H9 (cell line): Measurements from ENCODE around the gene ADARB2. TPM values are rescaled to one million over a fixed set of nuclear protein-coding genes. Genes with fewer than 3 reads are reported as not detected.

Experiments
- DNase-seq: peaks from one replicate; pipeline ENCODE4 v3.0.0-alpha.2; 2017
- H2AFZ ChIP-seq: one replicate; pipeline ENCODE4 v1.6.1; 2013; ENCODE audit warnings: mild to moderate bottlenecking, low read length, control low read depth, moderate library complexity
- H2AK5ac ChIP-seq: 2 replicates; pipeline ENCODE4 v1.6.1; 2013; ENCODE audit warnings: low read length, control low read depth, mixed read lengths; ENCODE audit not compliant: insufficient read length
- H2BK120ac ChIP-seq: one replicate; pipeline ENCODE4 v1.6.1; 2013; ENCODE audit warnings: low read depth, mild to moderate bottlenecking, low read length, control low read depth, inconsistent platforms; ENCODE audit not compliant: poor library complexity, severe bottlenecking
- H2BK12ac ChIP-seq: 2 replicates; pipeline ENCODE4 v1.6.1; 2013; ENCODE audit warnings: low read length, control low read depth, mixed read lengths, low read depth; ENCODE audit not compliant: insufficient read length
- H2BK15ac ChIP-seq: 2 replicates; pipeline ENCODE4 v1.6.1; 2013; ENCODE audit warnings: low read depth, low read length, control low read depth
- H2BK20ac ChIP-seq: one replicate; pipeline ENCODE4 v1.6.1; 2013; ENCODE audit warnings: low read depth, mild to moderate bottlenecking, low read length, control low read depth, inconsistent platforms; ENCODE audit not compliant: poor library complexity, severe bottlenecking
- H2BK5ac ChIP-seq: 2 replicates; pipeline ENCODE4 v1.6.1; 2013; ENCODE audit warnings: low read length, control low read depth, mixed read lengths; ENCODE audit not compliant: insufficient read length
- H3K14ac ChIP-seq: 2 replicates; pipeline ENCODE4 v1.6.1; 2013; ENCODE audit warnings: low read length, control low read depth; ENCODE audit not compliant: insufficient read depth
- H3K18ac ChIP-seq: 2 replicates; pipeline ENCODE4 v1.6.1; 2013; ENCODE audit warnings: low read depth, mild to moderate bottlenecking, mixed read lengths, low read length, control low read depth; ENCODE audit not compliant: insufficient read length
- H3K23ac ChIP-seq: 2 replicates; pipeline ENCODE4 v1.6.1; 2013; ENCODE audit warnings: low read length, control low read depth, mixed read lengths, low read depth; ENCODE audit not compliant: insufficient read length
- H3K23me2 ChIP-seq: 2 replicates; pipeline ENCODE4 v1.6.1; 2013; ENCODE audit warnings: low read depth, mild to moderate bottlenecking, mixed read lengths, low read length, control low read depth; ENCODE audit not compliant: insufficient read length, poor library complexity, severe bottlenecking
- H3K27ac ChIP-seq: 2 replicates; pipeline ENCODE4 v1.5.1; 2013; ENCODE audit warnings: low read length, control low read depth, mixed read lengths, low read depth; ENCODE audit not compliant: insufficient read length
- H3K27me3 ChIP-seq: 2 replicates; pipeline ENCODE4 v1.6.1; 2013; ENCODE audit warnings: low read length, control low read depth, inconsistent platforms; ENCODE audit not compliant: insufficient read depth
- H3K4ac ChIP-seq: 2 replicates; pipeline ENCODE4 v1.6.1; 2013; ENCODE audit warnings: low read depth, mild to moderate bottlenecking, control low read depth, inconsistent platforms, low read length, moderate library complexity
- H3K4me1 ChIP-seq: 2 replicates; pipeline ENCODE4 v1.6.1; 2013; ENCODE audit warnings: low read length, control low read depth, inconsistent platforms; ENCODE audit not compliant: insufficient read depth
- H3K4me2 ChIP-seq: 2 replicates; pipeline ENCODE4 v1.6.1; 2013; ENCODE audit warnings: low read length, control low read depth, mixed read lengths; ENCODE audit not compliant: insufficient read length, insufficient read depth
- H3K56ac ChIP-seq: 2 replicates; pipeline ENCODE4 v1.6.1; 2013; ENCODE audit warnings: low read depth, mild to moderate bottlenecking, mixed read lengths, low read length, control low read depth; ENCODE audit not compliant: insufficient read length
- H3K79me1 ChIP-seq: 2 replicates; pipeline ENCODE4 v1.6.1; 2013; ENCODE audit warnings: low read depth, mild to moderate bottlenecking, moderate library complexity, low read length, control low read depth, inconsistent platforms; ENCODE audit not compliant: insufficient read depth, poor library complexity, severe bottlenecking
- H3K79me2 ChIP-seq: 2 replicates; pipeline ENCODE4 v1.6.1; 2013; ENCODE audit warnings: low read length, control low read depth, inconsistent platforms; ENCODE audit not compliant: insufficient read depth
- H3K9ac ChIP-seq: 2 replicates; pipeline ENCODE4 v1.6.1; 2013; ENCODE audit warnings: low read length, control low read depth, mixed read lengths; ENCODE audit not compliant: insufficient read length; ENCODE audit errors: extremely low read depth
- H3K9me3 ChIP-seq: one replicate; pipeline ENCODE4 v1.6.1; 2013; ENCODE audit warnings: low read depth, low read length, inconsistent platforms; ENCODE audit not compliant: control insufficient read depth
- H3T11ph ChIP-seq: one replicate; pipeline ENCODE4 v1.6.1; 2013; ENCODE audit warnings: mild to moderate bottlenecking, low read length, control low read depth, inconsistent platforms
- H4K20me1 ChIP-seq: one replicate; pipeline ENCODE4 v1.6.1; 2013; ENCODE audit not compliant: control insufficient read depth, insufficient read length, insufficient read depth
- H4K5ac ChIP-seq: 2 replicates; pipeline ENCODE4 v1.6.1; 2013; ENCODE audit warnings: low read depth, mild to moderate bottlenecking, mixed read lengths, low read length, control low read depth; ENCODE audit not compliant: insufficient read length
- H4K8ac ChIP-seq: replicated peaks from 2 replicates; pipeline ENCODE4 v1.6.1; 2013; ENCODE audit warnings: low read length, control low read depth, mixed read lengths, low read depth; ENCODE audit not compliant: insufficient read length
- H4K91ac ChIP-seq: 2 replicates; pipeline ENCODE4 v1.6.1; 2013; ENCODE audit warnings: low read depth, mild to moderate bottlenecking, moderate library complexity, mixed read lengths, low read length, control low read depth; ENCODE audit not compliant: insufficient read length
- H3K27ac Mint-ChIP-seq, 3 experiments: 2 replicates in 2 of 3; 3 replicates in 1 of 3; pipeline ENCODE4 v1.8.0; 2020 to 2021; ENCODE audit warnings: mixed read lengths in 3 of 3, mild to moderate bottlenecking in 1 of 3, moderate library complexity in 1 of 3
- H3K27me3 Mint-ChIP-seq: 2 replicates; pipeline ENCODE4 v1.8.0; 2021; ENCODE audit warnings: low read depth, mild to moderate bottlenecking, moderate library complexity, mixed read lengths
- H3K36me3 Mint-ChIP-seq, 3 experiments: 2 replicates in 2 of 3; 3 replicates in 1 of 3; pipeline ENCODE4 v1.8.0; 2020 to 2021; ENCODE audit warnings: low read depth in 3 of 3, mixed read lengths in 3 of 3; ENCODE audit not compliant: insufficient read depth in 1 of 3
- H3K4me1 Mint-ChIP-seq, 2 experiments: 2 replicates each; pipeline ENCODE4 v1.8.0; 2020; ENCODE audit warnings: mixed read lengths in 2 of 2
- H3K4me3 Mint-ChIP-seq, 2 experiments: 2 replicates in 1 of 2; 3 replicates in 1 of 2; pipeline ENCODE4 v1.8.0; 2020 to 2021; ENCODE audit warnings: mild to moderate bottlenecking in 2 of 2, mixed read lengths in 2 of 2, moderate library complexity in 1 of 2
- H3K9me3 Mint-ChIP-seq, 2 experiments: 2 replicates in 1 of 2; 3 replicates in 1 of 2; pipeline ENCODE4 v1.8.0; 2020; ENCODE audit warnings: mild to moderate bottlenecking in 2 of 2, mixed read lengths in 2 of 2, moderate library complexity in 1 of 2
- WGBS: extraction: QIAGEN DNeasy Blood & Tissue Kit; methylation state at CpG from one replicate; pipeline ENCODE4 v1.1.7; 2013; ENCODE audit warnings: missing lambda C conversion rate, low lambda C conversion rate, mixed read lengths; ENCODE audit not compliant: insufficient read length; ENCODE audit errors: extremely low coverage; 5-methylcytosine and 5-hydroxymethylcytosine counted together
- total RNA-seq: library from RNA; stranded (reverse); gene quantifications from 2 replicates; pipeline ENCODE4 v1.2.1, GENCODE V29; 2021
- TF ChIP-seq, protein P1 (sequence below): fragments of 200-600 bp; sonication (generic); conservative IDR thresholded peaks from 3 replicates; pipeline ENCODE4 v1.8.0; 2021; ENCODE audit warnings: antibody characterized with exemption, mild to moderate bottlenecking

Gene ADARB2
- total RNA-seq, 1 experiment from 2014 or later, result 0.87 TPM

DNA sequence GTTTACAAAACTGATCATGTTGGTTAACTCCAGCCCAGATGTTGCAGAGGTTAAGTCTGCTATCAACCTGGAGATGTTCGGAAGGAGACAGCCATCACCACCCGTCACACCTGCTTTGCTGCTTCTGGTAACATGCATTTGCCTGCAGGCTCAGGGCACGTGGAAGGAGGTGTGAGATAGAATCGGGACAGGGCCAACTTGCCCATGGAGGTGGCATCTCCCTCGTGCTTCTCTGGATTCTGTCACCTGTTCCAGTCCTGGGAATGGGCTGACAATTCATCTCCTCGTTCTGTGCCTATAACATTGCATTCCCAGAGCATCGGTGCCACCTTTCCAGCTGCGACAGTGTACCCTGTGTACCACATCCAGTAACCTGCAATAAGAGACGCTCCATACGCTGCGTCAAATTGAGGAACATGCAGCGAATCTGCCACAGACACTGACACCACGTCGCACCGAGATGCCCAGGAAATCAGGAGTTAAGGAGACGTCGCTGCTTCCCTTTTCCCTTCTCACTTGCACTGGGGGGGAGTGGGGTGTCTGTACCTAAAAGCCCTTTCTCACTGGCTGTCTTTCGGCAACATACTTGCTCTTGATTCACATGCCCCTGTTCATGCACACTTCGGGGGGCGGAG lies 65.8 kb downstream of the ADARB2 start:
- Histone ChIP-seq H2BK5ac (no peak overlapping the region), H3K4me2 (no peak overlapping the region), H2BK120ac (no peak overlapping the region), H3K18ac (no peak overlapping the region), H3K9ac (no peak overlapping the region), H4K5ac (no peak overlapping the region), H2BK12ac (no peak overlapping the region), H3K79me1 (no peaks in the 10 kb centered on the region), H2AFZ (no peak overlapping the region), H3K4me1 (peaks cover 2% of the 10 kb centered on the region; the same call in 1 of the 2 replicates), H3K23me2 (no peaks in the 10 kb centered on the region), H3K23ac (no peak overlapping the region), H3K14ac (no peak overlapping the region; the same call in 1 of the 2 replicates), H2BK20ac (no peak overlapping the region), H2AK5ac (no peak overlapping the region), H3T11ph (no peak overlapping the region), H4K8ac (no peak overlapping the region), H3K56ac (no peak overlapping the region), H3K4ac (no peak overlapping the region), H2BK15ac (no peak overlapping the region), H4K91ac (no peak overlapping the region), H3K79me2 (no peaks in the 10 kb centered on the region), H3K27me3 (no peaks in the 10 kb centered on the region), H3K27ac (no peak overlapping the region), H4K20me1 (no peaks in the 10 kb centered on the region), H3K9me3 (no peaks in the 10 kb centered on the region)
- TF ChIP-seq, protein P1, sequence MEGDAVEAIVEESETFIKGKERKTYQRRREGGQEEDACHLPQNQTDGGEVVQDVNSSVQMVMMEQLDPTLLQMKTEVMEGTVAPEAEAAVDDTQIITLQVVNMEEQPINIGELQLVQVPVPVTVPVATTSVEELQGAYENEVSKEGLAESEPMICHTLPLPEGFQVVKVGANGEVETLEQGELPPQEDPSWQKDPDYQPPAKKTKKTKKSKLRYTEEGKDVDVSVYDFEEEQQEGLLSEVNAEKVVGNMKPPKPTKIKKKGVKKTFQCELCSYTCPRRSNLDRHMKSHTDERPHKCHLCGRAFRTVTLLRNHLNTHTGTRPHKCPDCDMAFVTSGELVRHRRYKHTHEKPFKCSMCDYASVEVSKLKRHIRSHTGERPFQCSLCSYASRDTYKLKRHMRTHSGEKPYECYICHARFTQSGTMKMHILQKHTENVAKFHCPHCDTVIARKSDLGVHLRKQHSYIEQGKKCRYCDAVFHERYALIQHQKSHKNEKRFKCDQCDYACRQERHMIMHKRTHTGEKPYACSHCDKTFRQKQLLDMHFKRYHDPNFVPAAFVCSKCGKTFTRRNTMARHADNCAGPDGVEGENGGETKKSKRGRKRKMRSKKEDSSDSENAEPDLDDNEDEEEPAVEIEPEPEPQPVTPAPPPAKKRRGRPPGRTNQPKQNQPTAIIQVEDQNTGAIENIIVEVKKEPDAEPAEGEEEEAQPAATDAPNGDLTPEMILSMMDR, result no peak
- H3K4me3 Mint-ChIP-seq, result no peak overlapping the region
- DNase-seq, result no peak
- H3K27ac Mint-ChIP-seq, result no peak overlapping the region; a peak in 1 of 7 replicates
- H3K27me3 Mint-ChIP-seq, result peaks cover 2% of the 10 kb centered on the region; the same call in 1 of the 2 replicates
- no CpG with 5 or more reads among the region's 20 CpGs for WGBS
- H3K9me3 Mint-ChIP-seq, result no peaks in the 10 kb centered on the region
- no peaks in the 10 kb centered on the region; a peak in 1 of 7 replicates for H3K36me3 Mint-ChIP-seq
- peaks cover 2% of the 10 kb centered on the region in 2 experiments for H3K4me1 Mint-ChIP-seq
